HG03565 (cell line): ENCODE data around the gene EMILIN1.

Experiments
- ATAC-seq: cut with Tn5 transposase; IDR thresholded peaks from one replicate; pipeline ENCODE4 v1.9.1; 2021; ENCODE audit warnings: mild to moderate bottlenecking, moderate library complexity; ENCODE audit not compliant: unreplicated experiment

EMILIN1 gene

DNA sequence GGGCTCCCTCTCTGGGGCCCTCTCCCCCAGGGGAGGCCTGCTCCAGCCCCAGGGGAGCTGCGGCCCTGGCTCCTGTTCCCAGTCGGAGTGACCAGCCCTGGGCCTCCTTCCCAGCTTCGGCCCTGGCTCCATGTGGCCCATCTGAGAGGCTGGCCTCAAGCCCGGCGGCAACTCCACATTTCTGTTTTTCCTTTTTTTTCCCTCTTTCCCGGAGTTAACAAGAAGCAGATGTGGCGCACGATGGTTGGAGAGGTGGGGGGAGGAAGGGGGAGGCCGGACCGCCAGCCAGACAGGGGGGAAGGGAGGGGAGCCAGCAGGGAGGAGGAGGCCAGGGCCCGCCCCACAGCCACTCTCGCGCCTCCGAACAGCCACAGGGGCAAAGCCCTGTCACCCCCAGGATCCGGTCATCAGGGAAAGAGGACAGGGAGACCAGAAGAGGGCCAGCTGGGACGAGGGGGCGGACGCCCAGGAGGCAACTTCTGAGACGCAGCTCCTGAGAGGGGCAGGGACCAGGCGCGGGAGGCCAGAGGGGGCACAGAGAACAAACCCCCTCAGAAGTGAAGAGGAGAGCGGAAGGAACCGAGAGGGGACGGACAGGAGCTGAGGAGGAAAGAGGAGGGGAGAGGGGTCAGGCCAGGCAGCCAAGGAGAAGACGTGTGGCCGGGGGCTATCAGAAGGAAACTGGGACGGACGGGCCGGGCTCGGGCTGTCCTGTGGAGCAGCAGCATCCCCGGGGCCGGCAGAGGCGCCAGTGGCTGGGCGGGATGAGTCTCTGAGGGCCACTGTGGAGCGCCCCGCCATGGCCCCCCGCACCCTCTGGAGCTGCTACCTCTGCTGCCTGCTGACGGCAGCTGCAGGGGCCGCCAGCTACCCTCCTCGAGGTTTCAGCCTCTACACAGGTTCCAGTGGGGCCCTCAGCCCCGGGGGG is at the start of gene EMILIN1:
Gene EMILIN1 (plus strand): TSS at position 349 of the 928 bp plus-strand sequence. CDS start 451 bp downstream, at position 800.
- ATAC-seq, result no peak

DNA sequence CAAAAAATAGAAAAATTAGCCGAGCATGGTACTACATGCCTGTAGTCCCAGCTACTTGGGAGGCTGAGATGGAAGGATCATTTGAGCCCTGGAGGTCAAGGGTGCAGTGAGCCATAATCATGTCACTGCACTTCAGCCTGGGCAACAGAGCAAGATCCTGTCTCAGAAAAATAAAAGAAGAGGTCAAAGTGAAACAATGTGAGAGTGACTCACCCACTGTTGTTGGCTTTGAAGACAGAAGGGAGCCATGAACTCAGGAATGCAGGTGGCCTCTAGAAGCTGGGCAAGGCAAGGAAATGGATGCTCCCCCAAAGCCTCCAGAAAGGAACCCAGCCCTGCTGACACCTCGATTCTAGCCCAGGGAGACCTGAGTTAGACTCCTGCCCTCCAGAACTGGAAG is 49.4 kb upstream of the EMILIN1 start:
- ATAC-seq, result no peak

DNA sequence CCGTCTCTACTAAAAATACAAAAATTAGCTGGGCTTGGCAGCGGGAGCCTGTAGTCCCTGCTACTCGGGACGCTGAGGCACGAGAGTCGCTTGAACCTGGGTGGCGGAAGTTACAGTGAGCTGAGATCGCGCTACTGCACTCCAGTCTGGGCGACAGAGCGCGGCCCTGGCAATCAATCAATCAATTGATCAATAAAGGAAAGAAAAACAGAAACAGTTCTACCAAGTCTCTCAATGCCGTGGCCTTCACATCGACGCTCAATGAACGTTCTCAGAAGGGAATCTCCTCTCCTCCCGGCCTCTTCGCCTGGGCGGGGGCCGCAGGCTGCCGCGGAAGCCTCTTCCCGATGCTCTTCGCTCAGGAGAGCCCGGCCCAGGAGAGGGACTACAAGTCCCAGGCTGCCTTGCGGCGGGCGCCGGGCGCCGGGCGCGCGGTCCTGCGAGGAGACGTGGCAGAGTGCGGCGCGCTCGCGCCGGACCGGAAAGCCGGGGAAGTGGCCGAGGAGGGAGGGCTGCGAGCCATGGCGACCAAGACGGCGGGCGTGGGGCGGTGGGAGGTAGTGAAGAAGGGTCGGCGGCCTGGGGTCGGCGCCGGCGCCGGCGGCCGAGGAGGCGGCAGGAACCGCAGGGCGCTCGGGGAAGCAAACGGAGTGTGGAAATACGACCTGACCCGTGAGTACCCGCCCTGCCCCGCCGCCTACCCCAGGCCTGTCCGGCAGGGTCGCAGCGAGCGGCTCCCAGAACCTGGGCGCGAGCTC is 45.7 kb upstream of the EMILIN1 start, which contains the start of gene TMEM214:
Gene TMEM214 (plus strand): TSS at position 471 of the 758 bp plus-strand sequence. CDS start 51 bp downstream, at position 522.
- peak; percentile 82 for ATAC-seq

DNA sequence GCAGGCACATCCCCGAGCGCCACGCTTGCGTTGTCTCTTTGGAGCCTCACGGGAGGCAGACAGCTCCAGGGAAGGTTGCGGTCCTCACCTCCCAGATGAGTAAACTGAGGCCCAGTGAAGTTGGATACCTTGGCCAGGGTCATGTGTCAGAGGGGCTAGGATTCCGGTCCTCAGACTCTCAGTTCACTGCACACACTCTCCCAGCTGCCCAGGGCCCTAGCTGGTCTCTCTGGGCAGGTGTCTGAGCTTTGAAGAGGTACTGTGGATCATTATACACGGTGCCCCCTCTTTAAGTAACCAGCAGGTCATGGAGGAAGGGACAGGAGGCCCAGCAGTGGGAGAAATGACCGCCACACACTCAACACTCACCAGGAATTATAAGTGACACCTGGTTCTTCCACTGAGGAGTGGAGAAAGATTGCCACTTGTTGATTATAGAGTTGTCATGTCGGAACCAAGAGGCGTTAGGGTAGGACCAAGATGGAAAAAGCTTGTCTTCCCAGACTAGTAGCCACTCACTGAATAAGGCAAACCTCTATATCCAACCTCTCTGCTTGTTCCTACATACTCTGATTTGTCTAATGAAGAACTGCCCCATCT is 45.1 kb upstream of the EMILIN1 start:
- no peak for ATAC-seq

DNA sequence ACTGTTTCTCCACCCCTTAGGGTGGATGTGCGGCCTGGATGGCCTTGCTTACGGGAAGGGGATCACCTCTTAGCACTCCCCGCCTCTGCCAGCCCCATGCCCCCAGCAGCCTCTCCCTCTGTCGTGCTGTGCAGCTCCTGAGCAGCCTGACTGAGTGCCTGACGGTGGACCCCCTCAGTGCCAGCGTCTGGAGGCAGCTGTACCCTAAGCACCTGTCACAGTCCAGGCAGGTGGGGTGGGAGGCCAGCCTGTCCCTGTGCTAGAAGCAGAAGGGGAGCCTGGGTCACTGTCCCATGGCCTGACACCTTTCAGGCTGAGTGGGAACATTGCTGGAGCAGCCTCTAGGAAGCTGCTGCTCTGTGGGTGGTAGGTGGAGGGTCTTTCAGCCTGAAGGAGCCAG is 40.4 kb upstream of the EMILIN1 start:
- ATAC-seq, result no peak

DNA sequence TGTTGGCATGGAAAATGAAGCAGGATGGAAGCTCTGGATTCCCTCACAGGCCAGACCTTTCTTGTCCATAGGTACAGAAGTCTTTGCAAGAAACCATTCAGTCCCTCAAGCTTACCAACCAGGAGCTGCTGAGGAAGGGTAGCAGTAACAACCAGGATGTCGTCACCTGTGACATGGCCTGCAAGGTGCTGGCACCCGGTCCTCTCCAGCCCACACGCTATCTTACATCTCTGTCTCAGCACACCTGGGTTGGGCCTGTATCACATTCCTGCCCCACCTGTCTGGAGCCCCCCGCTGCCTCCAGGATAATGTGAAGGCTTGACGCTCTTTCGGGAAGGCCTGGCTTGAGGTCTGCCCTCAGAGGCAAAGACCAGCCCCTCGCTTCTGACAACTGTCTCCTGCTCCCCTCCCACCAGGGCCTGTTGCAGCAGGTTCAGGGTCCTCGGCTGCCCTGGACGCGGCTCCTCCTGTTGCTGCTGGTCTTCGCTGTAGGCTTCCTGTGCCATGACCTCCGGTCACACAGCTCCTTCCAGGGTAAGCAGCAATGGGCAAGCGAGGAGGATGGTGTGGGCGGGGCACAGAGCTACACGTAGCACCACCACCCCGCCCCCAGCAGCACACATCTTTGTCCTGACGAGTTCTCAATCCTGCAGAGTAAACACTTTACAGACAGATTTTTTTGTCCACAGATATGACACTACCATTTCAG is 39.6 kb upstream of the EMILIN1 start:
- no peak for ATAC-seq

DNA sequence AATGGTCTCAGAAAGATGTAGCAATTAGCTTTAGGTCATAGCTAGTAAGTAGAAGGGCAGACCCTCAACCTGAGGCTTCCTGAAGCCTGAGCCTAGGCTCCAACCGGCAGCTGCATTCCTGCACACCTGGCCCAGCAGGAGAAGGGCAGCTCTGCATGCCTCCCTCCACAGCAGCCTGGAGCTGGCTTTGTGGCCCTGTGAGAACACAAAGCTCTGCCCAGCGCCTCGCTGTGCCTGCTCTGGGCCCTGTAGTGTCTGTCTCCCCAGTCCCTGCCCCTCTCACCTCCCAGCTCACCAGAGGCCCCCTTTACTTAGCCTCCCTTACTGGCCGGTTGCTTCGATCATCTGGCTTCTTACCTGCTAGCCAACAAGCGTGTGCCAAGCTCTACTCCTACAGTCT is 39.0 kb upstream of the EMILIN1 start:
- ATAC-seq, result no peak

DNA sequence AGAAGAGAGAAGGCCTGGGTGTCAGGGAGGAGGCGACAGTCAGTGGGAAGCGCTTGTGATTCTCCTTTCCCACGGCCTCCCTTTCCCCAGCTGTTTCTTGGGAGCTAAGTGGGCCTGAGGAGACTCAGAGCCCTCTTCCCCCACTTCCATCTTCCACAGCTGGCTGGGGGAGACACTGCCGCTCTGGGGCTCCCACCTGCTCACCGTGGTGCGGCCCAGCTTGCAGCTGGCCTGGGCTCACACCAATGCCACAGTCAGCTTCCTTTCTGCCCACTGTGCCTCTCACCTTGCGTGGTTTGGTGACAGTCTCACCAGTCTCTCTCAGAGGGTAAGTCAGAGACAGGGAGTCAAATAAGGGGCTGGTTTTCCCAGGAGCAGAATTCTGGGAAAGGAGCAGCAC is 38.5 kb upstream of the EMILIN1 start:
- no peak for ATAC-seq

DNA sequence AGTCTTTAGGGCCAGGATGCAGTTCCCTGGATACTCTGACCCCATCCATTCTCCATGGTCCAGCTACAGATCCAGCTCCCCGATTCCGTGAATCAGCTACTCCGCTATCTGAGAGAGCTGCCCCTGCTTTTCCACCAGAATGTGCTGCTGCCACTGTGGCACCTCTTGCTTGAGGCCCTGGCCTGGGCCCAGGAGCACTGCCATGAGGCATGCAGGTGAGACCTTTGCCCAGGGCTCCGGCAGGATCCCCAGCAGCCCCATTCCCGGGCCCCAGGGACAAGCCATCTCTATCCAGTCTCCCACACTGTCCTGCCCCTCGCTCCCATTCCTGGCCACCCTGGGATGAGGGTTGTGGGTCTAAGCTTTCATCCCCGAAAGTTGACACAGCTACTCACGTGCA is 38.1 kb upstream of the EMILIN1 start:
- no peak for ATAC-seq

DNA sequence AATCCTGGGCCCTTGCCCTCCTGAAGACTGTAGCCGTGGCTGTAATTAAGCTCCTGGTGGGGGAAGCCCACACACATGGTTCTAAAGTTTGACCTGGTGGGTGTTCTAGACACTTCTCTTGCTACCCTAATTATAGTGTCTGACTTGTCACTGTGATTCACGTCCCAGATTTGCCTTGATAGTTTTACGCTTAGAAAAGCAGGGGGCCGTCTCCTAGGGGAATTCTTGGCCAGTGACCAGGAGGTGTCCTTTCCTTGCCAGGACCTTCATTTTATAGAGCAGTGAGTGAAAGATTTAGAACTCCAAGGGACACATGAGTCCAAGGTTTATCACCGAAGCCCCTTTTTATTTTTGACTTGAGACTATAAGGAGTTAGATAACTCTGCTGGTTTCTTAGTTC is 36.7 kb upstream of the EMILIN1 start:
- ATAC-seq, result peak; percentile 5

DNA sequence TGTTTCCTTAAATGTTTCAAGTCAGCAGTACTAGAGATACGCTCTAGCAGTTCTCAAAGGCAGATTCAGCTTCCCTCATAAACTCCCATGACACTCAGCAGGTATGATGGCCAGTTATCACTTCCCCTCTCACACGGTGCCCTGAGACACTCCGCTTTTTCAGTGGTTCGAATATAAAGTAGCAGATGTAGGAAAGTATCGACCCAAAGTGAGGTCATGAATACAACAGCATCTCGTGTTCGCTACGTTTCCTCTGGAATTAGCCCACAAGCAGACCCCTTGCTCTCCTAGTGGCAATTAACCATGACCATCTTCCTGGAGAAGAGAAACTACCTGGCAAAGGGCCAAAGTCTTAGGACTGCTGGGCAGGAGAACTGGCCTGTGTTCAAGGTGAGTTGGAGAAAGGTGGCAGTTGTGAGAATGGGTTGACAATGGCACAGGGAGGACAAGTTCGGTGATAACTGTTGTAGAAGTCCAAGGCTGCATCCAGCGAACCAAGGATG is 36.2 kb upstream of the EMILIN1 start:
- peak; percentile 55 for ATAC-seq

DNA sequence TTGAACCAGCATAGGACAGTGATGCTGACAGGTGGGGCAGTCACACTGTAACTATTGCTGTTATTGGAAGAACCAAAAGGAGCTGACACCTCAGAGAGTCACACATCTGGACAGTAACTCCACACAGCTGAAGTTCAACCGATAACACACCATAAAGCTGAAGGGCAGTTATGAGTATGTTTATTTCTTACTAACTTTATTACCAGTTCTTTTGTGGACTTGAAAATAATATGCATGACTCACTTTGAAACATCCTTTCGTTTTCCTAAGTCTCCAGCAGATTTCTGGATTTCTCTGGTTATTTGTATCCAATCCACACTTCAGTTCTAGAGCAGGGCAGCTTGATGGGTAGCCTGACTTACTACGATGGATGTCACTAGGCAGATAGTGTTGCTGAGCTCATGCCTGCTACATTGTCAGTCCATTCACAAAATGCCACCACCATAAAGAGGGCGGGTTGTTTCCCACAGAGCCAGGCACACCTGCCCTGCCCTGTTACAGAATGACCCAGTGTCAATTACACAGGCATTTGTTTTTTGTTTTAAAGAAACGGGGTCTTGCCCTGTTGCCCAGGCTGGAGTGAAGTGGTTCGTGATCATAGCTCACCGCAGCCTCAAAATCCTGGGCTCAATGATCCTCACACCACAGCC is 35.3 kb upstream of the EMILIN1 start:
- no peak for ATAC-seq

DNA sequence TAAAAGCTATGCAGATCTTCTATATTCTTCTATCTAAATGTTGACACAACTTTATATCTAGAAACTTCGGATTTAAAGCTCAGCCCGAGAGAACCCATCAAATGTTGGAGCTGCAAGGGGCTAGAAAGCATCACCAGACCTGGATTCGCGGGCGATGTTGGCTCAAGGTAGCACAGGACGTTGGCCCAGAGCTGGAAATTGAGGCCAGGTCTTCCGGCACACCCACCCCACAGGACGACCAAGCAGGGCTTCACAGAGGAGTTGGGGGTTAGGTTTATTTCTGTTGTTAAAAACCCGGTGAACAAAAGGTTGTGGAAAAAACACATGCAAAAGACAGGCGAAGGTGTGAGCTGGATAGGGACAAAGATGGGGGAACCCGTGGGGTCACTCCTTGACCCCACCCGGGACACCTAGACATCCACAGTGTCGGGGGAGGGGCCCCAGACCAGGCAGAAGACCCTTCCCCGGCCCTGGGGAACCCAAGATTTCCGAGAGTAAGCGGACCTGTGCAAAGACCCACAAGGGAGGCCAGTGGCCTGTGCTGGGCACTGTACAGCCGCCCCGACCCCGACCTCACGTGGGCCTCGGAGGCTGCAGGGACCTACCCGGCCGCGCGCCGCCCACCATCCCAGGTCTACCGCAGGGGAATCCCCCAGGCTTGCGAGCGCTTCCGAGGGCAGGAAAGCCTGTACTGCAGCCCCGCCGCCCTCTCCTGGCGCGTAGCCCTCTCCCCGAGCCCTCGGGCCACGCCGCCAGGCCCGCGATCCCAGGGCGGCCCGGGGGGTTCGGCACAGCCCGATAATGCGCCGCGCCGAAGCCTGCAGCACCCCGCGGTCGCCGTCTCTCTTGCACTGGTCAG is 28.8 kb upstream of the EMILIN1 start:
- ATAC-seq, result peak; percentile 12

DNA sequence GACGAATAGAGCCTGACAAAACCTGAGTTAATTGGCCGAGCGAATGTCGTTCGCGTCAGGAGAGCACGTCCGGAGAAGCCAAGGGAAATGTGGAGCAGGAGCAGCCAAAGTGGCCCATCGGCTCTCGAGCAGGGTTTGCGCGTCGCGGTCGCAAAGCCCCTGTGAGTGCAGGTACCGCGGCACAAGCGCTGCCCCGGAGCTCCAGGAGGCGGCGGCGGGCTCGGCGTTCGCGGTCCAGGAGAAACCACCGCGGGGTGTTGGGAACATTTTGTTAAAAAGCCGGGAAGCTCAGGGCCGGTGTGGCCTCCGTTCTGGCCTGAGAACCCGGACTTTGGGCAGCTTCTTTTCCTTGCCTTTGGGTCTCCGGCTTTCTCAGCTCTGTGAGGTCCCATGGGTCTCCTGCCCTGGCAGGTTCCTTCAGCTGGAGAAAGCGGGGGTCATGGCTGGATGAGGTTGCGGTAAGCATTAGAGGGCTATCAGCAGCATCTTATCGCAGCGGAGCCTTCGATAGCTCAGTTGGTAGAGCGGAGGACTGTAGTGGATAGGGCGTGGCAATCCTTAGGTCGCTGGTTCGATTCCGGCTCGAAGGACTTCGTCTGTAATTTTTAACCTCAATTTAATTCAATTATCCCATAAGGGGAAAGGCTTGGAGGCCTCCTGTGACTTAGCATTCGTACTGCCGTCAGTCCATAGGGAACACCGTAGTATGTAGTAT is 28.0 kb upstream of the EMILIN1 start:
- ATAC-seq, result peak; percentile 39

DNA sequence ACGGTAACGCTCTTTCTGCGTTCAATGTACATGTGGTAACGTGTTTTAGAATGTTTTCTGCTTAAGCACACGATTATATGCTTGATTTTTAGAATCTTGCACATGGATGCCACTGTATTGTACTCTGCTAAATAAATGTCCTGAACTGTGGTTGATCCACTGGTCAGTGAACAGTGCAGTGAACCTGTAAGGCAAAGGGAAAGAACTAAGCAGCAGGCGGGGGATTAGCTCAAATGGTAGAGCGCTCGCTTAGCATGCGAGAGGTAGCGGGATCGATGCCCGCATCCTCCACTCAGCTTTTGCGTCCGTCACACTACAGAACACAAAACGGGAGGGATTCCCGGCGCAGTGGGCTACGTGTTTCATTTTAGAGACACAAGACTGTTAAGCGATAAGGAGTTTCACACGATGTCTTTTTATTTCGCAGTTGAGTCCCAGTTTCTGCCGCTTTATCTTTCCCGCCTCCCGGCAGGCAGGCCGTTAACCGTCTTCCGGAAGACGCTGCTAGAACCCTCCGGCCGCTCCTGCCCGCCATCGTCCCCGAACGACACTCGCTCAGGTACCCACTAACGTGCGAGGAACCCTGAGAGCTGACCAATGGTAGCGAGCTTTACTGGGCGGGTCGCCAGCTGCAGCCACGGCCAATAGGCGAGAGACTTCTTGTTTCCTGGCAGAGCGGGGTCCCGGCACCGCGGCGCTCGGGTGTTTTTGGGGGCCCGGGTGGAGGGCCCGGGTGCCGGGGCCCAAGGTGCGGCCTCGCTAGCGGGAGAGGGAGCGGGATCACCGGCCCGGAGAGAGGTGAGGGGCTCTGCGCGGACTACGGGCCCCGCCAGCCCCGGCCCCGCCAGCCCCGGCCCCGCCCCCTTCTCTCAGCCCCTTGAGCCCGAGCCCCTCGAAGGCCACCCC is 27.2 kb upstream of the EMILIN1 start, which contains the start of gene AGBL5:
Gene AGBL5 (plus strand): TSS at position 673 of the 906 bp plus-strand sequence. CDS start 1,291 bp downstream, outside the sequence.
- peak; percentile 47 for ATAC-seq

DNA sequence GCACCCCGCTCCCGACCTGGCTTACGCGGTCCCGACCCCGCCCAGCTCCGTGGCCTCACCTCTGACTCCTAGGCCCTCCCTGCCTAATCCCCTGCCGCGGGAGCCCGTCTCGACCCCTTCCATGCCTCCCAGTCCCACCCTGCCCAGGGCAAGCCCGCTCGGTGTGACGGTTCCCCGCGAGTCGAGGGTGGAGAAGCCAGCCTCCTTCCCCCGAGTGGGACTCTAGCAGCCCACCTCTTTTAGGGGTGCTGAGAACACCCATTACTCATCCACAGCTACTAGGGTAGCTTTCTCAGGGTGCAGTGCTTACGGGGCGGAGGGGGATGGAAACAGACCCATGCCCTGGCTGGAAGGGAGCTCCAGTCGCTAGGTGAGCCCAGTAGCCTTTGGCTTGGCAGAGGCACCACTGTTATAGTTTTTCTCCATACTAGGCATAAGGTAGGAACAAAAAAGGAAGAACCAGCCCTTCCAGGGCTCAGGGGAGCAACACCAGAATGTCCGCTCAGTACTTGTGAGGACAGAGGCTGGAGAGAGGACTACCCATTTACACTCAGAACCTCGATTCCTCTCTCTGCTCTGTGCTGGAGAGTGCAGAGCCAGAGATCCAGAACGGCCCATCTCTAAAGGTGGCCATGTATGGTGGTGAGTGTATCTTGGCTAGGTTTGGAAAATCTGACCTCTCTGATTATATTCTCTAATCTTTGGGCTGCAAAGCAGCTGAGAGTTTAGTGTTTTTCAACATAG is 26.3 kb upstream of the EMILIN1 start:
- no peak for ATAC-seq

DNA sequence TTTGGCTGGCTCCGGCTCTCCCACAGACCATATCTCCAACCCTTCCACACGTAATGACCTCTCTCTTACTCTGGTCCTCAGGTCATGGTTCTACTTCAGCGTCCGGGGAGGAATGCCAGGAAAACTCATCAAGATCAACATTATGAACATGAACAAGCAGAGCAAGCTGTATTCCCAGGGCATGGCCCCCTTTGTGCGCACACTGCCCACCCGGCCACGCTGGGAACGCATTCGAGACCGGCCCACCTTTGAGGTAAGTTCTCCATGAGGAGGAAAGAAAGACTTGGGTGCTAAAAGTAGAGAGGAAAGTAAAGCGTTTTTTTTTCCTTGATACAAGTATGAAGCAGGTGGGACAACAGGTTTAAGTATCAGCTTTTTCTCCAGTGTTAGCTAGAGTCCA is 25.1 kb upstream of the EMILIN1 start:
- no peak for ATAC-seq
